SK-N-SH treated with all-trans-retinoic acid at 6 μM for 48 hours (cell line): Measurements from ENCODE around the gene LGR4.

Source experiments
- ARNTL ChIP-seq: fragments of 450-650 bp; formaldehyde crosslinking; IDR thresholded peaks from 2 replicates; pipeline ENCODE4 v1.5.0; 2020; ENCODE audit warnings: low read depth, mild to moderate bottlenecking, moderate library complexity, borderline replicate concordance
- CSDC2 ChIP-seq: fragments of 250-450 bp; sonication (Bioruptor Pico); IDR thresholded peaks from 2 replicates; pipeline ENCODE4 v1.5.0; 2020; ENCODE audit warnings: mild to moderate bottlenecking, moderate library complexity
- GLIS3 ChIP-seq: fragments of 250-450 bp; sonication (Bioruptor Pico); IDR thresholded peaks from 2 replicates; pipeline ENCODE4 v1.5.0; 2020; ENCODE audit warnings: mild to moderate bottlenecking, moderate library complexity
- OSR1 ChIP-seq: fragments of 250-450 bp; sonication (Bioruptor Pico); IDR thresholded peaks from 2 replicates; pipeline ENCODE4 v1.8.0; 2022; ENCODE audit warnings: moderate library complexity, mild to moderate bottlenecking, inconsistent platforms
- PATZ1 ChIP-seq: fragments of 250-450 bp; sonication (Bioruptor Pico); IDR thresholded peaks from 2 replicates; pipeline ENCODE4 v1.8.0; 2020; ENCODE audit warnings: mild to moderate bottlenecking, moderate library complexity, borderline replicate concordance
- ZFP3 ChIP-seq: fragments of 250-450 bp; sonication (Bioruptor Pico); IDR thresholded peaks from 2 replicates; pipeline ENCODE4 v1.5.0; 2020; ENCODE audit warnings: mild to moderate bottlenecking, moderate library complexity
- ZFP30 ChIP-seq: fragments of 450-650 bp; formaldehyde crosslinking; IDR thresholded peaks from 2 replicates; pipeline ENCODE4 v1.5.0; 2022; ENCODE audit warnings: mild to moderate bottlenecking, moderate library complexity
- TF ChIP-seq, protein P1 (sequence below): fragments of 250-450 bp; sonication (Bioruptor Pico); IDR thresholded peaks from 2 replicates; pipeline ENCODE4 v1.5.1; 2020; ENCODE audit warnings: low read depth, mild to moderate bottlenecking, moderate library complexity
- TF ChIP-seq, protein P2 (sequence below): fragments of 250-450 bp; sonication (Bioruptor Pico); IDR thresholded peaks from 2 replicates; pipeline ENCODE4 v1.5.1; 2021; ENCODE audit warnings: mild to moderate bottlenecking, moderate library complexity

- TF ChIP-seq OSR1 (CRISPR knock-in tag) (no peak), PATZ1 (CRISPR knock-in tag) (no peak), CSDC2 (no peak), ZFP30 (CRISPR knock-in tag) (no peak), GLIS3 (no peak), ZFP3 (no peak), ARNTL (CRISPR knock-in tag) (no peak)
- TF ChIP-seq, protein P1, sequence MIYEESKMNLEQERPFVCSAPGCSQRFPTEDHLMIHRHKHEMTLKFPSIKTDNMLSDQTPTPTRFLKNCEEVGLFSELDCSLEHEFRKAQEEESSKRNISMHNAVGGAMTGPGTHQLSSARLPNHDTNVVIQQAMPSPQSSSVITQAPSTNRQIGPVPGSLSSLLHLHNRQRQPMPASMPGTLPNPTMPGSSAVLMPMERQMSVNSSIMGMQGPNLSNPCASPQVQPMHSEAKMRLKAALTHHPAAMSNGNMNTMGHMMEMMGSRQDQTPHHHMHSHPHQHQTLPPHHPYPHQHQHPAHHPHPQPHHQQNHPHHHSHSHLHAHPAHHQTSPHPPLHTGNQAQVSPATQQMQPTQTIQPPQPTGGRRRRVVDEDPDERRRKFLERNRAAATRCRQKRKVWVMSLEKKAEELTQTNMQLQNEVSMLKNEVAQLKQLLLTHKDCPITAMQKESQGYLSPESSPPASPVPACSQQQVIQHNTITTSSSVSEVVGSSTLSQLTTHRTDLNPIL (CRISPR knock-in tag): no peak
- TF ChIP-seq, protein P2, sequence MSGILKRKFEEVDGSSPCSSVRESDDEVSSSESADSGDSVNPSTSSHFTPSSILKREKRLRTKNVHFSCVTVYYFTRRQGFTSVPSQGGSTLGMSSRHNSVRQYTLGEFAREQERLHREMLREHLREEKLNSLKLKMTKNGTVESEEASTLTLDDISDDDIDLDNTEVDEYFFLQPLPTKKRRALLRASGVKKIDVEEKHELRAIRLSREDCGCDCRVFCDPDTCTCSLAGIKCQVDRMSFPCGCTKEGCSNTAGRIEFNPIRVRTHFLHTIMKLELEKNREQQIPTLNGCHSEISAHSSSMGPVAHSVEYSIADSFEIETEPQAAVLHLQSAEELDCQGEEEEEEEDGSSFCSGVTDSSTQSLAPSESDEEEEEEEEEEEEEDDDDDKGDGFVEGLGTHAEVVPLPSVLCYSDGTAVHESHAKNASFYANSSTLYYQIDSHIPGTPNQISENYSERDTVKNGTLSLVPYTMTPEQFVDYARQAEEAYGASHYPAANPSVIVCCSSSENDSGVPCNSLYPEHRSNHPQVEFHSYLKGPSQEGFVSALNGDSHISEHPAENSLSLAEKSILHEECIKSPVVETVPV: no peak
Measured at GRCh38 chr11:27505781-27506180, 33.2 kb upstream of the LGR4 start.
